Activated CD4-positive, alpha-beta memory T cell treated with anti-CD3 and anti-CD28 coated beads for 36 hours (primary cell): ENCODE data around the gene SAMD8. TPM values are rescaled to one million over a fixed set of nuclear protein-coding genes. Genes with fewer than 3 reads are reported as not detected.

Source experiments
- CTCF ChIA-PET: fragments of 350-600 bp; sonication (Branson Sonifier 250); formaldehyde crosslinking; loops from one replicate; lab custom pipeline; 2021; ENCODE audit warnings: antibody characterized with exemption, inconsistent platforms; lab: Charles Lee
- POLR2A ChIA-PET: fragments of 350-600 bp; sonication (Branson Sonifier 250); formaldehyde crosslinking; loops from one replicate; lab custom pipeline; 2021; ENCODE audit warnings: antibody characterized with exemption; lab: Charles Lee
- DNase-seq: peaks from one replicate; pipeline ENCODE4 v3.0.0-alpha.2; 2020
- H3K27ac Mint-ChIP-seq: one replicate; pipeline ENCODE4 v1.8.0; 2021; ENCODE audit warnings: mixed read lengths
- H3K27me3 Mint-ChIP-seq: one replicate; pipeline ENCODE4 v1.8.0; 2021; ENCODE audit warnings: mixed read lengths
- H3K36me3 Mint-ChIP-seq: one replicate; pipeline ENCODE4 v1.8.0; 2021; ENCODE audit warnings: mixed read lengths
- H3K4me1 Mint-ChIP-seq: one replicate; pipeline ENCODE4 v1.8.0; 2021; ENCODE audit warnings: low read depth, mixed read lengths
- H3K4me3 Mint-ChIP-seq: one replicate; pipeline ENCODE4 v1.8.0; 2021; ENCODE audit warnings: mild to moderate bottlenecking, mixed read lengths
- H3K9me3 Mint-ChIP-seq: one replicate; pipeline ENCODE4 v1.8.0; 2021; ENCODE audit warnings: mixed read lengths
- intact Hi-C: fragments of 100-400 bp; cut with micrococcal nuclease; formaldehyde crosslinking; loops from one replicate; pipeline ENCODE4 v1.15.1; 2023
- total RNA-seq, 2 experiments: library from RNA; stranded (reverse); gene quantifications; one replicate each; pipeline ENCODE4 v1.2.3, GENCODE V29; 2021

SAMD8 gene
- 10 to 100 TPM; 18.5 to 20.5 TPM for total RNA-seq

DNA sequence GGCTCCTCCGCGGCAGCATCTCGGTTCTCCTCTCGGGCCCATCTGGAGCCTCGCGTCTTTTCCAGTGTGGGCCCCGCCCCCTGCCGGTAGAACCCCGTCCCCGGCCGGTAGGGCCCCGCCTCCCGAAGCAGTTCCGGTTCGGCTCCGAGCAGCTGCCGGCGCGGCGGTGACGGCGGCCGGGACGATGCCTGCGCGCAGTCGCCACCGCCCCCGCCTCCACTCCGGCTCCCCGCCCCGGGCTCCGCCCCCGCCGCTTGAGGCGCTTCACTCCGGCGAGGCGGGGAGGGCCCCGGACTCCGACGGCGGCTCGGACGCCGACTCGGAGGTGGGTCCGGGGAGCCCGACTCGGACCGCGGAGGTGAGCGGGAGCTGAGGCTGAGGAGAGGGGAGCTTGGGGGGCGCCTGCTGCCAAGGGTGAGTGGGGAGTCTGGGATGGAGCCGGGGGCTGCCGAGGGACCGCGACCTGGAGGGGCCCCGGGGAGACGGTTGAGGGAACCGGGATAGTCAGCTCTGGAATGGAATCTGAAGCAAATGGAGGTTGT is at the start of gene SAMD8:
Gene SAMD8 (plus strand): TSS at position 292 of the 542 bp plus-strand sequence. CDS start 38,873 bp downstream, outside the sequence.
- Mint-ChIP-seq H3K4me1 (peaks cover 52% of the 10 kb centered on the region), H3K36me3 (no peaks in the 10 kb centered on the region), H3K4me3 (peak within 1 kb of the TSS; percentile 97), H3K9me3 (no peaks in the 10 kb centered on the region), H3K27me3 (no peaks in the 10 kb centered on the region), H3K27ac (peak within 1 kb of the TSS; percentile 99)
- ChIA-PET POLR2A (interaction anchor here (1.1 to 4.5 kb wide), 7 partner anchors 27 to 123 kb away, joined by 3 to 23 read pairs (median 4); partner anchors contain the start of gene VDAC2), CTCF (interaction anchor here (2.1 kb wide), 2 partner anchors 120 to 124 kb away, joined by 8 to 9 read pairs; partner anchors contain the start of gene COMTD1)
- peak; percentile 99 for DNase-seq
- intact Hi-C loops, result loop anchor here (1.0 to 10.0 kb wide), 8 partner anchors 69 to 1117 kb away; partner anchors contain the start of genes ADK, AP3M1, KAT6B and VCL

DNA sequence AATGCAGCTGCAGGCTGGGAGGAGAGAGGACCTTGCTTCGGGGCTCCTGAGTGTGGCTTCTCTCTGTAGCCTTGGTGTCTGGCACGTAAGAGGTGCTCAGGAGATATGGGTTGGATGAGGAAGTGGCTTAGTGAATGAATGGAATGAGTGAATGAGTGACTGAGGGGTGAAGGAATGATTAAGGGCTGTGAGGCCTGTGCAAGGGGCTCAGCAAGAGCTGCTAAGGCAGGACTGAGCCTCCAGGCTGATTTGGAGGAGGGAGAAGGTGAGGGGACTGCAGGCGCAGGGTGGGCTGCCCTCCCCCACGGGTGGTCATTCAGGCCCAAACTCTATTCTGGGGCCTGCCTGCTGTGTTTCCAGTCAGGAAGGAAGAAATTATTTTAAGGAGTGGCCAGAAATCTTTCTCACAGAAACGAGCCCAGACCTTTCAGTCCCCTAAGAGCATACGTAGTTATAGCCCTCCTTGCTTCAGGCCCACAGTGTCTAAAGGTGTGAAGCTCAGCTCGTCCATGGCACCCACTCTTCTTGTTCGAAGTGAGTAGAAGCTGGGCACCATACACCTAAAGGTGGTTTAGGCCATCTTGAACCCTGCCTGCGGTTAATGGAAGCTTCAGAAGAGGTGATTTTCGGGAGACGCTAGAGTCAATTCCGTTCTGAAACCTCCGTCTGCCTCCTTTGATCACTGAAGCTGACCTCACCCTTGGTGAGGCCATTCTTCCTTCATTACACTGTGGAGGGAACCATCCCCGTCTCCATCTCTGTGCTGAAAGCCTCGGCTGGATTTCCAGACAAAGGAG is 49.5 kb upstream of the SAMD8 start:
- Mint-ChIP-seq H3K4me1 (no peaks in the 10 kb centered on the region), H3K27me3 (no peaks in the 10 kb centered on the region), H3K4me3 (no peak overlapping the region), H3K9me3 (peaks cover 2% of the 10 kb centered on the region), H3K27ac (no peak overlapping the region), H3K36me3 (no peaks in the 10 kb centered on the region)
- intact Hi-C loops, result no loop called here
- no peak for DNase-seq
- ChIA-PET POLR2A (no interaction called here), CTCF (no interaction called here)

DNA sequence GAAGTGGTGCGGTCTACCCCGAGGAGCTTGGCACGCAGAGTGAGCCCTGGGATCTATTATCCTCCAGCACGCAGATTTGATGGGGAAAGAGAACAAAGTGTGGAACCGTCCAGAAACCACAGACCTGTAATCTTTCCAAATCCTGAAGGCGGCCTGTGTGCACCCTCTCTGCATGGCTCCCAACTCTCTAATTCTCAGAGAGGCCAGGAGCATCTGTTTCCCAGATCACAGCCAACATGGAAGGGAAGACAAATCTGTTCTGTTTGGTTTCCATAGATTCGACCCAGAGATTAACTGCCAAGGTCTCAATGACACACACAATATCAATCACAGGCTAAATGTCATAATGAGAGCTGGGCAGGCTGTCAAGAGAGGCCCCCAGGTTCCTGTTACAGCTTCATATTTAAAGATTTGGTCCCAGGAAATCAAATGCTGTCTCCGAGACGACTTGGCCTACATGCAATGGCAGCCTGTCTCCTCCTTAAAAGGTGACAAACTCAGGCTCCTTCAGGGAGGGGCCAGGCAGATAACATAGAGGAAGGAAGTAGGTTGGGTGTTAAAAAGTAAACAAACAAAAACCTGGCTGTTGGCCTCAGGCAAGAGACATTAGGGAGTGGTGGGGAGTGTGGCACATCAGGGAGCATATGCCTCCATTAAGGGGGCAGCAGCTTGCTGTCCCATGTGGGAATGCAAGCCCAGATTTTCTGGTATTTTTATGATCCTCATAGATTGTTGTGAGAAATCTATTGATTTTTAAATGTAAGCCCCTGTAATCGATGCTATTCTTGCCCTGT is 48.8 kb upstream of the SAMD8 start:
- Mint-ChIP-seq H3K27me3 (no peaks in the 10 kb centered on the region), H3K27ac (no peak overlapping the region), H3K4me1 (no peaks in the 10 kb centered on the region), H3K36me3 (no peaks in the 10 kb centered on the region), H3K4me3 (no peak overlapping the region), H3K9me3 (peaks cover 2% of the 10 kb centered on the region)
- intact Hi-C loops, result no loop called here
- CTCF ChIA-PET, result no interaction called here
- POLR2A ChIA-PET, result no interaction called here
- no peak for DNase-seq

DNA sequence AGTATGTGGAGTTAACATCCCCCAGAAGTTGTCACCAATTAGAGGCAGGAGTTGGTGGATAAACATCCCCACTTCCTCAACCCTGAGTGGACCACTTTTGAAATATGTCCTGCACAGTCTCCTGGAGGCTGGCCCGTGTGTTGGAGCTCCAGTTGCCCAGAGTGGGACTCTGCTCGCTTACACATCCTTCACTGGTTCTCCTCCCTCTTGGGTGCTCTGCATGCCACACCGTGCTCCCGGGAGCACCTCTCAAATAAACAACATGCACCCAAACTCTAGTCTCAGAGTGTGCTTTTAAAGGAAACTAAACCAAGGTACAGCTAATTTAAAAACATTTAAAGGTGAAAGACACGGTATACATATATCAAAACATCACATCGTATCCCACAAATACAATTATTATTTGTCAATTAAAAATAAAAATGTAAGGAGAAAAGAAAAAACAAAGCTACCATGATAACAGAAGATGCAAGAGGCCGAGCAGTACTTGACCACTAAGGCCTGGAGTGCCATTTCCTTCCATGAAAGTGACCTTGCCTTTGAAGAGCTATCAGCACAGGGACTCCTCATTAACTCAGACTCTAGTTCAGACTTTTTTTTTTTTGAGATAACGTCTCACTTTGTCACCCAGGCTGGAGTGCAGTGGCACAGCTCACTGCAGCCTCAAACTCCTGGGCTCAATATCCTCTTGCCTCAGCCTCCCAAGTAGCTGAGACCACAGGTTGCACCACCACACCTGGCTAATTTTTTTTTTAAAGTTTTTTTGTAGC is 47.8 kb upstream of the SAMD8 start:
- ChIA-PET CTCF (interaction anchor here (0.7 kb wide), 1 partner anchor 24 kb away, joined by 4 read pairs; no protein-coding TSS in a partner anchor), POLR2A (no interaction called here)

DNA sequence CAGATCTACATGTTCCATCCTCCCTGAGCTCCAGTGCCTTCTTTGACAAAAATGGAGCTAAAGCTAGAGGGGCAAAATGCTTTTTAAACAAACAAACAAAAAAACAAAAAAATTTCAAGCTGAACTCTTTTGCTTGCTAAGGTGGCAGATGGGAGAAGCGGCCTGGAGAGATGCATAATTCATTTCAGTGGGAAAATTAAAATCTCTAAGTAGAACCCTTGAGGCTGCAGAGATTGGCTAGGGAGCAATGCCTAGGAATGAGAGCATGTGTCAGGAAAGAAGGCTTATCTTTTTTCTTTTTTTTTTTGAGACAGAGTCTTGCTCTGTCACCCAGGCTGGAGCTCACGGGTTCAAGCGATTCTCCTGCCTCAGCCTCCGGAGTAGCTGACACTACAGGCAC is 46.4 kb upstream of the SAMD8 start:
- peaks cover 3% of the 10 kb centered on the region for H3K4me1 Mint-ChIP-seq
- peaks cover 2% of the 10 kb centered on the region for H3K9me3 Mint-ChIP-seq
- no peak overlapping the region for H3K4me3 Mint-ChIP-seq
- H3K27ac Mint-ChIP-seq, result no peak overlapping the region
- H3K27me3 Mint-ChIP-seq, result no peaks in the 10 kb centered on the region
- ChIA-PET CTCF (no interaction called here), POLR2A (no interaction called here)
- H3K36me3 Mint-ChIP-seq, result no peaks in the 10 kb centered on the region
- intact Hi-C loops, result no loop called here
- DNase-seq, result no peak

More for the DNA sequence above, 47.8 kb upstream of the SAMD8 start:
- Mint-ChIP-seq H3K36me3 (no peaks in the 10 kb centered on the region), H3K27me3 (no peaks in the 10 kb centered on the region), H3K4me1 (no peaks in the 10 kb centered on the region), H3K27ac (no peak overlapping the region), H3K4me3 (no peak overlapping the region), H3K9me3 (peaks cover 2% of the 10 kb centered on the region)
- DNase-seq, result no peak
- intact Hi-C loops, result no loop called here

DNA sequence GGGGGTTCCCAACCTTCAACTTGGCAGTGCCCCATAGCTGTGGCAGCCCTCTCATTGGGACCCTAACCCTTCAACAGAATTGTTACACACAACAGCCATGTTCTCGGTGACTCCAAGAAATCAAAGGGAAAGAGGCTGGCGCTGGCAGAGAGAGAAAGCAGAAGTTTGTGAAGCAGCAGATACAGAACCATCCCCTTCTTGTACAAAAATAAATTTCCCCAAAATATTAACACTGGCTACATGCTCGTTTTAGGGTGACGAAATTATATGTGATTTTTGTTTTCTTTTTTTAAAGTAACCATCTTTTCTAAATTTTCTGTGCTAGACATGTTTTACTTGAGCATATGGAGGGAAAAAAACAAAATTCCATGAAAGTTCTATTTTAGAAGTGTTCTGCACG is 45.2 kb upstream of the SAMD8 start:
- ChIA-PET CTCF (no interaction called here), POLR2A (no interaction called here)
- no peak for DNase-seq
- H3K27ac Mint-ChIP-seq, result no peak overlapping the region
- H3K4me3 Mint-ChIP-seq, result no peak overlapping the region
- intact Hi-C loops, result no loop called here
- H3K4me1 Mint-ChIP-seq, result peaks cover 10% of the 10 kb centered on the region
- no peaks in the 10 kb centered on the region for H3K27me3 Mint-ChIP-seq
- no peaks in the 10 kb centered on the region for H3K36me3 Mint-ChIP-seq
- peaks cover 2% of the 10 kb centered on the region for H3K9me3 Mint-ChIP-seq

DNA sequence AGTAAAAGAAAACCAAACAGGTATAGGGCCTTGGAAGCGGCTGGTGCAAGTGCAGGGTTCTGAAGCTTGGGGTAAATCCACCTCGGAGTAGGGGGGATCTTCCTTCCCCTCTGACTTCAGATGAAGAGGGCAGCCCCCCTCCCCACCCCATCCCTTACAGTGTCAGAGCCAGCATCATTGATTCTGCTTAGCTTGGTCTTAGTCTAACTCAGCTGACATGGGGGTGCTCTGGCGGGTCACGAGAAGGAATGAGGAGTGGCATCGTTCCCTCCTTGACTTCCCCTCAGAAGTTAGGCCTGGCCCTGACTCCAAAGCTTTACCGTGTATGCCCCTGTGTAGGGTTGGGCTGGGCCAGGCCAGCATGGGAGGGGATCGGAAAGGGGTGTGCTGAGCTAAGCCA is 44.2 kb upstream of the SAMD8 start:
- H3K27me3 Mint-ChIP-seq, result no peaks in the 10 kb centered on the region
- CTCF ChIA-PET, result no interaction called here
- POLR2A ChIA-PET, result no interaction called here

DNA sequence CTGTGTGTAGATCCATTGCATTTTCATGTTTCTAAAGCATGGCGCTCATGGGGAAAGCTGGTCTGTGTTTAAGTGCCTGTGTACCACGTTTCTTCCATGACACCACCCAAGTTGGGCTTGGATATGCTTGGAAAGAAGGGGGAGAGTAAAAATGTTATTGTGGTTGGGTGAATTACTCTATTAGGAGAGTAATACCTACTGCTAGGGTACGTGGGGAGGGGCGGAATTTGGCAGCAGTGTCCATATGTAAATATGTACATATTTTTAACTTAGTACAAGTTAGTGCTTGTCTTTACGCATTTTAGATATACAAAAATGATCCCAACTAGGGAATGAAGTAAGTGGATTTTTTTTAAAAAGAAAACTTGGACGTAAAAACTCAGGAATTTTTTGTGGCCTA is 42.9 kb upstream of the SAMD8 start:
- Mint-ChIP-seq H3K4me1 (peaks cover 10% of the 10 kb centered on the region), H3K36me3 (no peaks in the 10 kb centered on the region), H3K27me3 (no peaks in the 10 kb centered on the region), H3K4me3 (no peak overlapping the region), H3K9me3 (no peaks in the 10 kb centered on the region), H3K27ac (no peak overlapping the region)
- ChIA-PET CTCF (no interaction called here), POLR2A (no interaction called here)
- DNase-seq, result no peak
- intact Hi-C loops, result no loop called here

More for the DNA sequence above, 44.2 kb upstream of the SAMD8 start:
- no peak for DNase-seq
- Mint-ChIP-seq H3K4me1 (peaks cover 10% of the 10 kb centered on the region), H3K9me3 (peaks cover 2% of the 10 kb centered on the region), H3K4me3 (no peak overlapping the region), H3K27ac (no peak overlapping the region), H3K36me3 (no peaks in the 10 kb centered on the region)
- intact Hi-C loops, result no loop called here

DNA sequence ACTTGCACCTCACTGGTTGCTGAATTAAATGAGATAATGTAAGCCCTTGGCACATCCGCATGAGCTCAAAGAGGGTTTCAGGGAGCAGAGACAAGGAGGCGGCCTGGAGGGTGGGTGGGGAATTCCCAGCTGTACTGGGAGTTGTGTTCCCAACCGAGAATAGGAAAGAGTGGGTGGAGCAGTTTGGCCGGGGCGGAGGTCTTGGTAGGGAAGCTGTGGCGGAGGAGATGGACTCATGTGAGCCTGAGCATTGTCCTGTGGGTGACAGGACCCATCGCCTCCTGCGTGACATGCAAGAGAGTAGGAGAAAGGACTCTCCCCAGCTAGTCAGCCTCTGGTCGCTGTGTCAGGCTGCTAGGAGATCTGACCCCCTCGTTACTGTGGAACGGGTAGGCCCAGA is 41.0 kb upstream of the SAMD8 start:
- H3K4me1 Mint-ChIP-seq, result peaks cover 10% of the 10 kb centered on the region
- no peak for DNase-seq
- CTCF ChIA-PET, result no interaction called here
- no peak overlapping the region for H3K27ac Mint-ChIP-seq
- no peaks in the 10 kb centered on the region for H3K27me3 Mint-ChIP-seq
- POLR2A ChIA-PET, result no interaction called here
- no peaks in the 10 kb centered on the region for H3K36me3 Mint-ChIP-seq
- H3K4me3 Mint-ChIP-seq, result no peak overlapping the region
- intact Hi-C loops, result no loop called here
- no peaks in the 10 kb centered on the region for H3K9me3 Mint-ChIP-seq

DNA sequence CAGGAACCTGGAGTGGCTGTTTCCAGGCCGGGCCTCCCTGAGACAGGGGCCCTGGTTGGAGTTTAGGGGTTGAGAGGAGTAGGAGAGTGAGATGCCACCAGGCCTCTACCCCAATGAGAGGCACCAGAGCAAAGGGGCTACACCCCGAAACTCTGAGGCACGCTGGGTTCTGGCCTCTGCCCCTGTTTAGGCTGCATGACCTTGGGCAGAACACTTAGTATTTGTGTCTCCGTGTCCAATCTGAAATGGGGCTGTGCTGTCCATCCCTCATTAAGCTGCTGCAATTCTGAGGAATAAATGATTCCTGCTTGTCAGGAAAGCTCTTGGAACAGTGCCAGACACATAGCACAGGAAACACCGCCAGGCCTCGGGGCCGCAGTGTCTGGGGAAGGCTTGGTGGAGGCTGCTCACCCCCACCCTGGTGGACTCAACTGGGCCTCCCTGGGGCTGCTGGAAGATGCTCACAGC is 40.5 kb upstream of the SAMD8 start:
- ChIA-PET CTCF (no interaction called here), POLR2A (no interaction called here)
- no peak overlapping the region for H3K4me3 Mint-ChIP-seq
- no peaks in the 10 kb centered on the region for H3K9me3 Mint-ChIP-seq
- no peak overlapping the region for H3K27ac Mint-ChIP-seq
- H3K27me3 Mint-ChIP-seq, result no peaks in the 10 kb centered on the region
- intact Hi-C loops, result no loop called here
- H3K36me3 Mint-ChIP-seq, result no peaks in the 10 kb centered on the region
- DNase-seq, result no peak
- H3K4me1 Mint-ChIP-seq, result peaks cover 10% of the 10 kb centered on the region

DNA sequence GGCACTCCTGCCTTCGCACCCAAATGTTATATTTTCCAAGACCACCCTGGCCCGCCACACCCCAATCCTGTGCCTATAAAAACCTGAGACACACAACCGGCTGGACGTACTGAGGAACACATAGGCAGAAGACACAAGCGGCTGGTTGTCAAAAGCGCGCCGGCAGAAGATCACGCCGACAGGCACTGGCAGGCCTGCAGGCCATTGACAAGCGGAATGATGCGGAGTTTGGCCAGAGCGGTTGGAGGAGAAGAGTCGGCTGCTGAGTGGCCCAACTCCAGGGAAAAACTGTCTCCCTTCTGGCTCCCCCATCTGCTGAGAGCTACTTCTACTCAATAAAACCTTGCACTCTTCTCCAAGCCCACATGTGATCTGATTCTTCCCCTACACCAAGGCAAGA is 39.7 kb upstream of the SAMD8 start:
- ChIA-PET CTCF (no interaction called here), POLR2A (no interaction called here)
- H3K36me3 Mint-ChIP-seq, result no peaks in the 10 kb centered on the region
- no peak overlapping the region for H3K4me3 Mint-ChIP-seq
- DNase-seq, result no peak
- no peaks in the 10 kb centered on the region for H3K27me3 Mint-ChIP-seq
- no peak overlapping the region for H3K27ac Mint-ChIP-seq
- no peaks in the 10 kb centered on the region for H3K9me3 Mint-ChIP-seq
- intact Hi-C loops, result no loop called here
- peaks cover 10% of the 10 kb centered on the region for H3K4me1 Mint-ChIP-seq
